ENCODE results near the gene ANO1.

- TF ChIP-seq, protein P1, sequence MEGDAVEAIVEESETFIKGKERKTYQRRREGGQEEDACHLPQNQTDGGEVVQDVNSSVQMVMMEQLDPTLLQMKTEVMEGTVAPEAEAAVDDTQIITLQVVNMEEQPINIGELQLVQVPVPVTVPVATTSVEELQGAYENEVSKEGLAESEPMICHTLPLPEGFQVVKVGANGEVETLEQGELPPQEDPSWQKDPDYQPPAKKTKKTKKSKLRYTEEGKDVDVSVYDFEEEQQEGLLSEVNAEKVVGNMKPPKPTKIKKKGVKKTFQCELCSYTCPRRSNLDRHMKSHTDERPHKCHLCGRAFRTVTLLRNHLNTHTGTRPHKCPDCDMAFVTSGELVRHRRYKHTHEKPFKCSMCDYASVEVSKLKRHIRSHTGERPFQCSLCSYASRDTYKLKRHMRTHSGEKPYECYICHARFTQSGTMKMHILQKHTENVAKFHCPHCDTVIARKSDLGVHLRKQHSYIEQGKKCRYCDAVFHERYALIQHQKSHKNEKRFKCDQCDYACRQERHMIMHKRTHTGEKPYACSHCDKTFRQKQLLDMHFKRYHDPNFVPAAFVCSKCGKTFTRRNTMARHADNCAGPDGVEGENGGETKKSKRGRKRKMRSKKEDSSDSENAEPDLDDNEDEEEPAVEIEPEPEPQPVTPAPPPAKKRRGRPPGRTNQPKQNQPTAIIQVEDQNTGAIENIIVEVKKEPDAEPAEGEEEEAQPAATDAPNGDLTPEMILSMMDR (IDR thresholded peaks at IDR 0.05; ENCODE audit: insufficient read depth, low read depth, low read length), result no peak
- TF ChIP-seq EZH2 (IDR thresholded peaks at IDR 0.05; ENCODE audit: insufficient read depth, low read length), result no peak
Measured at GRCh38 chr11:70104419-70104818, 26.3 kb downstream of the ANO1 start.
